HepG2 (cell line): ENCODE data around the gene VAMP5. TPM values are rescaled to one million over a fixed set of nuclear protein-coding genes. Genes with fewer than 3 reads are reported as not detected.

ENCODE experiments used
- ARNTL ChIP-seq: sonication (generic); formaldehyde crosslinking; IDR thresholded peaks from 2 replicates; pipeline ENCODE4 v1.4.0; 2020; ENCODE audit warnings: mild to moderate bottlenecking, missing genetic modification reagents
- ATF7 ChIP-seq, 2 experiments: fragments of 450-650 bp in 1 of 2; sonication (generic) in 1 of 2; formaldehyde crosslinking in 1 of 2; IDR thresholded peaks; 2 replicates each; pipeline versions ENCODE4 v1.4.0 to v1.6.1; 2016 to 2020; ENCODE audit warnings: antibody characterized with exemption in 1 of 2, mild to moderate bottlenecking in 1 of 2, missing genetic modification reagents in 1 of 2
- DNMT3B ChIP-seq: conservative IDR thresholded peaks from 2 replicates; pipeline ENCODE4 v1.6.1; 2016; ENCODE audit warnings: missing biosample characterization, control low read depth
- JUNB ChIP-seq: sonication (generic); formaldehyde crosslinking; IDR thresholded peaks from 2 replicates; pipeline ENCODE4 v1.8.0; 2022; ENCODE audit warnings: missing genetic modification reagents, mild to moderate bottlenecking, borderline replicate concordance
- NFIB ChIP-seq: sonication (generic); formaldehyde crosslinking; IDR thresholded peaks from 2 replicates; pipeline ENCODE4 v1.9.0; 2021; ENCODE audit warnings: missing genetic modification reagents, mild to moderate bottlenecking, borderline replicate concordance
- NR2C2 ChIP-seq: sonication (generic); formaldehyde crosslinking; IDR thresholded peaks from 2 replicates; pipeline ENCODE4 v1.4.0; 2020; ENCODE audit warnings: missing genetic modification reagents, mild to moderate bottlenecking, moderate library complexity, borderline replicate concordance
- RFXAP ChIP-seq: sonication (generic); formaldehyde crosslinking; IDR thresholded peaks from 2 replicates; pipeline ENCODE4 v1.4.0; 2020; ENCODE audit warnings: missing genetic modification reagents, borderline replicate concordance
- ZBTB38 ChIP-seq: sonication (generic); formaldehyde crosslinking; IDR thresholded peaks from 2 replicates; pipeline ENCODE4 v1.5.1; 2020; ENCODE audit warnings: mild to moderate bottlenecking, missing genetic modification reagents
- ZBTB7B ChIP-seq: sonication (generic); formaldehyde crosslinking; IDR thresholded peaks from 2 replicates; pipeline ENCODE4 v1.4.0; 2020; ENCODE audit warnings: missing genetic modification reagents
- ZFX ChIP-seq: sonication (generic); formaldehyde crosslinking; IDR thresholded peaks from 2 replicates; pipeline ENCODE4 v1.4.0; 2020; ENCODE audit warnings: mild to moderate bottlenecking, low read depth, missing genetic modification reagents, moderate library complexity
- ZKSCAN8 ChIP-seq: IDR thresholded peaks from 2 replicates; pipeline ENCODE4 v1.6.1; 2016; ENCODE audit warnings: borderline replicate concordance, missing genetic modification reagents, missing compliant biosample characterization
- ZMYM3 ChIP-seq: sonication (generic); formaldehyde crosslinking; IDR thresholded peaks from 2 replicates; pipeline ENCODE4 v1.5.1; 2020; ENCODE audit warnings: mild to moderate bottlenecking, missing genetic modification reagents
- ZNF33B ChIP-seq: sonication (generic); formaldehyde crosslinking; IDR thresholded peaks from 2 replicates; pipeline ENCODE4 v1.5.1; 2020; ENCODE audit warnings: mild to moderate bottlenecking, missing genetic modification reagents
- ZNF781 ChIP-seq: sonication (generic); formaldehyde crosslinking; IDR thresholded peaks from 2 replicates; pipeline ENCODE4 v1.5.1; 2020; ENCODE audit warnings: borderline replicate concordance, mild to moderate bottlenecking, missing genetic modification reagents; ENCODE audit errors: not compliant biosample characterization
- polyA plus RNA-seq, 8 experiments: library from polyadenylated mRNA; depleted of rRNA in 3 of 8; stranded (reverse) in 7 of 8; unstranded in 1 of 8; fragments of >200 nt; fragmentation: Illumina TruSeq in 4 of 8; extraction: Trizol in 4 of 8; gene quantifications; 2 replicates each; pipeline versions ENCODE4 v1.2.1 to v1.2.3, GENCODE V29; 2011 to 2016; ENCODE audit warnings: low read depth in 4 of 8, missing spikeins in 1 of 8, mixed read lengths in 1 of 8; ENCODE audit not compliant: insufficient read depth in 1 of 8
- total RNA-seq, 5 experiments: library from RNA; depleted of rRNA; stranded (reverse); fragments of >200 nt; fragmentation: Illumina TruSeq; extraction: Trizol; gene quantifications; 2 replicates each; pipeline ENCODE4 v1.2.3, GENCODE V29; 2016; ENCODE audit warnings: low read depth in 1 of 5
- TF ChIP-seq, protein P1 (sequence below): sonication (generic); formaldehyde crosslinking; IDR thresholded peaks from 2 replicates; pipeline ENCODE4 v1.4.0; 2020; ENCODE audit warnings: mild to moderate bottlenecking, missing genetic modification reagents
- TF ChIP-seq, protein P2 (sequence below): sonication (generic); formaldehyde crosslinking; IDR thresholded peaks from 2 replicates; pipeline ENCODE4 v1.8.1; 2022; ENCODE audit warnings: mild to moderate bottlenecking, missing genetic modification reagents
- TF ChIP-seq, protein P3 (sequence below): sonication (generic); formaldehyde crosslinking; IDR thresholded peaks from 2 replicates; pipeline ENCODE4 v1.5.1; 2020; ENCODE audit warnings: missing genetic modification reagents, mild to moderate bottlenecking, borderline replicate concordance
- TF ChIP-seq, protein P4 (sequence below): sonication (generic); formaldehyde crosslinking; conservative IDR thresholded peaks from 2 replicates; pipeline ENCODE4 v1.8.0; 2022; ENCODE audit warnings: low read depth, missing genetic modification reagents
- TF ChIP-seq, protein P5 (sequence below): sonication (generic); formaldehyde crosslinking; IDR thresholded peaks from 2 replicates; pipeline ENCODE4 v1.8.0; 2022; ENCODE audit warnings: missing genetic modification reagents, mild to moderate bottlenecking, inconsistent platforms, borderline replicate concordance
- TF ChIP-seq, protein P6 (sequence below): IDR thresholded peaks from 2 replicates; pipeline ENCODE4 v1.6.1; 2012; ENCODE audit warnings: low read depth, low read length, improper control_type of control experiment

Gene VAMP5
- total and polyA plus RNA-seq, 2 of the 13 experiments (the other 11 are each of a cell fraction or from before 2014, with no cell fraction given) = 7.2 to 56.7 TPM

DNA sequence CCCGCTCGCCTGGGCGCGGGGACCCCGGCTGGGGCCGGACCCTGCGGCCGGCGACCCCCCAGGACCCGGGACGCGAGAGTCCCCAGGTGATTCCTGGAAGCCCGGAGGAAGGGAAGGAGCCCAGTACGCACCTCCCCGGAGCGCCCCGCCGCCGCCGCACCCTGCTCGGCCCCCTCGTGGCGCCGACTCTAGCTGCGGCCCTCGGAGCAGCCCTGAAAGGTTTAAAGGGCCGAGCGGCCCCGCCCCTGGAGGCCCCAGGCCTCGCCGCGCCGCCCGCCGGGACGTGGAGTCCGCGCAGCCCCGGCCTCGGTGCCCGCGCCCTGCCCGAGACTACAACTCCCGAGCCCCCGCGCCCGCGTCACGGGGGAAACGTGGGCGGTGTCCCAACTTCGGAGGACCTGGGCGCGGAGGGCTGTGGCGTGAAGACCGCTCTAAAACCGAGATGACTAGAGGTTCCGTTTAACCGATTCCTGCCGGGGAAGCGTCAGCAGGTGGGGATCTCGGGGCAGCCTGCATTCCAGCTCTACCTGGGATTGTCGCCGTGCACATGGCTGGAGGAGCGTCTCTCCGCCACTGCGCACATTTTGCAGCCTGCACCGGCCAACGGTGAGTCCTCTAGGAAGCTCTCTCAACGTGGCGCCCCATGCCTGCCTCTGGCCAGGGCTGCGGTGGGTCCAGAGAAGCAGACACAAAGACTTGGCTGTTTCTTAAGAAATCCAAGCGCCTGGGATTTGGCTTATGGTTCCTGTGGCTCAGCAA is 18.4 kb downstream of the VAMP5 start, which contains the start of gene TMEM150A (continued):
- TF ChIP-seq, protein P1, sequence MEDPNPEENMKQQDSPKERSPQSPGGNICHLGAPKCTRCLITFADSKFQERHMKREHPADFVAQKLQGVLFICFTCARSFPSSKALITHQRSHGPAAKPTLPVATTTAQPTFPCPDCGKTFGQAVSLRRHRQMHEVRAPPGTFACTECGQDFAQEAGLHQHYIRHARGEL (CRISPR knock-in tag) = peak; percentile 80; the same call in 1 of the 2 replicates
- TF ChIP-seq ZNF781 (no peak), ARNTL (CRISPR knock-in tag) (no peak; the same call in 1 of the 2 replicates), ZNF33B (CRISPR knock-in tag) (no peak), ZBTB38 (CRISPR knock-in tag) (peak; percentile 83), ZKSCAN8 (CRISPR knock-in tag) (no peak), ZFX (CRISPR knock-in tag) (peak; percentile 90), ZMYM3 (CRISPR knock-in tag) (no peak; the same call in 1 of the 2 replicates), ATF7 (IDR thresholded peaks at IDR 0.05) (no peak), ATF7 (CRISPR knock-in tag; IDR thresholded peaks at IDR 0.05) (no peak), NR2C2 (CRISPR knock-in tag) (peak; percentile 76), JUNB (CRISPR knock-in tag) (no peak), ZBTB7B (0 out of 2 replicates have a peak, but pooled peaks have one; percentile 0), RFXAP (CRISPR knock-in tag) (no peak), DNMT3B (no peak), NFIB (CRISPR knock-in tag) (no peak)
- TF ChIP-seq, protein P2, sequence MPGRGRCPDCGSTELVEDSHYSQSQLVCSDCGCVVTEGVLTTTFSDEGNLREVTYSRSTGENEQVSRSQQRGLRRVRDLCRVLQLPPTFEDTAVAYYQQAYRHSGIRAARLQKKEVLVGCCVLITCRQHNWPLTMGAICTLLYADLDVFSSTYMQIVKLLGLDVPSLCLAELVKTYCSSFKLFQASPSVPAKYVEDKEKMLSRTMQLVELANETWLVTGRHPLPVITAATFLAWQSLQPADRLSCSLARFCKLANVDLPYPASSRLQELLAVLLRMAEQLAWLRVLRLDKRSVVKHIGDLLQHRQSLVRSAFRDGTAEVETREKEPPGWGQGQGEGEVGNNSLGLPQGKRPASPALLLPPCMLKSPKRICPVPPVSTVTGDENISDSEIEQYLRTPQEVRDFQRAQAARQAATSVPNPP (CRISPR knock-in tag) = peak; percentile 91
- TF ChIP-seq, protein P3, sequence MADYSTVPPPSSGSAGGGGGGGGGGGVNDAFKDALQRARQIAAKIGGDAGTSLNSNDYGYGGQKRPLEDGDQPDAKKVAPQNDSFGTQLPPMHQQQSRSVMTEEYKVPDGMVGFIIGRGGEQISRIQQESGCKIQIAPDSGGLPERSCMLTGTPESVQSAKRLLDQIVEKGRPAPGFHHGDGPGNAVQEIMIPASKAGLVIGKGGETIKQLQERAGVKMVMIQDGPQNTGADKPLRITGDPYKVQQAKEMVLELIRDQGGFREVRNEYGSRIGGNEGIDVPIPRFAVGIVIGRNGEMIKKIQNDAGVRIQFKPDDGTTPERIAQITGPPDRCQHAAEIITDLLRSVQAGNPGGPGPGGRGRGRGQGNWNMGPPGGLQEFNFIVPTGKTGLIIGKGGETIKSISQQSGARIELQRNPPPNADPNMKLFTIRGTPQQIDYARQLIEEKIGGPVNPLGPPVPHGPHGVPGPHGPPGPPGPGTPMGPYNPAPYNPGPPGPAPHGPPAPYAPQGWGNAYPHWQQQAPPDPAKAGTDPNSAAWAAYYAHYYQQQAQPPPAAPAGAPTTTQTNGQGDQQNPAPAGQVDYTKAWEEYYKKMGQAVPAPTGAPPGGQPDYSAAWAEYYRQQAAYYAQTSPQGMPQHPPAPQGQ = 0 out of 2 replicates have a peak, but pooled peaks have one; percentile 52
- TF ChIP-seq, protein P4, sequence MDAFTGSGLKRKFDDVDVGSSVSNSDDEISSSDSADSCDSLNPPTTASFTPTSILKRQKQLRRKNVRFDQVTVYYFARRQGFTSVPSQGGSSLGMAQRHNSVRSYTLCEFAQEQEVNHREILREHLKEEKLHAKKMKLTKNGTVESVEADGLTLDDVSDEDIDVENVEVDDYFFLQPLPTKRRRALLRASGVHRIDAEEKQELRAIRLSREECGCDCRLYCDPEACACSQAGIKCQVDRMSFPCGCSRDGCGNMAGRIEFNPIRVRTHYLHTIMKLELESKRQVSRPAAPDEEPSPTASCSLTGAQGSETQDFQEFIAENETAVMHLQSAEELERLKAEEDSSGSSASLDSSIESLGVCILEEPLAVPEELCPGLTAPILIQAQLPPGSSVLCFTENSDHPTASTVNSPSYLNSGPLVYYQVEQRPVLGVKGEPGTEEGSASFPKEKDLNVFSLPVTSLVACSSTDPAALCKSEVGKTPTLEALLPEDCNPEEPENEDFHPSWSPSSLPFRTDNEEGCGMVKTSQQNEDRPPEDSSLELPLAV (CRISPR knock-in tag) = no peak
- TF ChIP-seq, protein P5, sequence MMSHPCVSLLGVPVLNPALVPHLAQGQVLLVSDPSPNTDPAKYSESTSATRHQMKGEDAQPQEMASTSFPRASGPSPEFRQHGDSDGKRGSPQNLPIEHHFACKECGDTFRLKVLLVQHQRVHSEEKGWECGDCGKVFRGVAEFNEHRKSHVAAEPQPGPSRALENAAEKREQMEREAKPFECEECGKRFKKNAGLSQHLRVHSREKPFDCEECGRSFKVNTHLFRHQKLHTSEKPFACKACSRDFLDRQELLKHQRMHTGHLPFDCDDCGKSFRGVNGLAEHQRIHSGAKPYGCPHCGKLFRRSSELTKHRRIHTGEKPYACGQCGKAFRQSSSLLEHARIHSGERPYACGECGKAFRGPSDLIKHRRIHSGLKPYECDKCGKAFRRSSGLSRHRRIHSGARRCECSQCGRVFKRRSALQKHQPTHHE = no peak; the same call in 1 of the 2 replicates
- TF ChIP-seq, protein P6, sequence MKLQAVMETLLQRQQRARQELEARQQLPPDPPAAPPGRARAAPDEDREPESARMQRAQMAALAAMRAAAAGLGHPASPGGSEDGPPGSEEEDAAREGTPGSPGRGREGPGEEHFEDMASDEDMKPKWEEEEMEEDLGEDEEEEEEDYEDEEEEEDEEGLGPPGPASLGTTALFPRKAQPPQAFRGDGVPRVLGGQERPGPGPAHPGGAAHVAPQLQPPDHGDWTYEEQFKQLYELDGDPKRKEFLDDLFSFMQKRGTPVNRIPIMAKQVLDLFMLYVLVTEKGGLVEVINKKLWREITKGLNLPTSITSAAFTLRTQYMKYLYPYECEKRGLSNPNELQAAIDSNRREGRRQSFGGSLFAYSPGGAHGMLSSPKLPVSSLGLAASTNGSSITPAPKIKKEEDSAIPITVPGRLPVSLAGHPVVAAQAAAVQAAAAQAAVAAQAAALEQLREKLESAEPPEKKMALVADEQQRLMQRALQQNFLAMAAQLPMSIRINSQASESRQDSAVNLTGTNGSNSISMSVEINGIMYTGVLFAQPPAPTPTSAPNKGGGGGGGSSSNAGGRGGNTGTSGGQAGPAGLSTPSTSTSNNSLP = no peak
